ENCODE data around the gene PCGF2. TPM values are rescaled to one million over a fixed set of nuclear protein-coding genes. Genes with fewer than 3 reads are reported as not detected.

Gene PCGF2
- total and polyA plus RNA-seq, 2 of the 8 experiments (the other 6 are each of a cell fraction or from before 2014, with no cell fraction given), result 42.1 to 93.3 TPM

- H3K4me3 ChIP-seq (ENCODE audit: extremely low read depth in 1 of 4, insufficient read depth in 2 of 4, low read depth in 3 of 4, low read length in 4 of 4), result no peak overlapping the region
- no peak overlapping the region for H3K14ac ChIP-seq (ENCODE audit: insufficient read length)
- H3K36me3 ChIP-seq (ENCODE audit: control insufficient read depth in 2 of 4, insufficient read depth in 4 of 4, low read length in 3 of 4), result no peaks in the 10 kb centered on the region
- H2AK5ac ChIP-seq (ENCODE audit: low read depth, low read length), result no peak overlapping the region
- no peak overlapping the region for H3K4me2 ChIP-seq (ENCODE audit: insufficient read depth in 1 of 2, low read depth in 2 of 2, low read length in 2 of 2)
- no peak for FAIRE-seq
- H3K4me1 ChIP-seq (replicated peaks in 1 of 4; ENCODE audit: control insufficient read depth in 3 of 4, insufficient read depth in 4 of 4, low read length in 3 of 4), result no peaks in the 10 kb centered on the region
- H2BK20ac ChIP-seq (ENCODE audit: low read length), result no peak overlapping the region
- peaks cover 0 to 10% (median 3%) of the 10 kb centered on the region in 4 experiments; a peak in 2 of 7 replicates for H3K27me3 ChIP-seq (replicated peaks in 1 of 4; ENCODE audit: control insufficient read depth in 3 of 4, extremely low read depth in 1 of 4, insufficient read depth in 3 of 4, low read length in 3 of 4)
- no peaks in the 10 kb centered on the region for H3K79me1 ChIP-seq (ENCODE audit: low read depth, low read length)
- CTCF ChIA-PET (ENCODE audit: partially characterized antibody), result interaction anchor here (0.7 to 14.5 kb wide), 10 partner anchors 6 to 58 kb away, joined by 3 to 141 read pairs (median 4); no protein-coding TSS in a partner anchor
- no peak overlapping the region for H2BK15ac ChIP-seq (ENCODE audit: low read length)
- WGBS, 2 experiments (ENCODE audit: extremely low coverage in 1 of 2, insufficient coverage in 1 of 2, insufficient read length in 1 of 2, insufficient replicate concordance in 2 of 2, low coverage in 1 of 2, low lambda C conversion rate in 2 of 2, missing lambda C conversion rate in 1 of 2), result 87% methylated on average over 5 of the region's 5 CpGs; no CpG with 5 or more reads in 1 of the 2 experiments
- H3K18ac ChIP-seq (ENCODE audit: extremely low read depth, low read length), result no peak overlapping the region
- H3K23me2 ChIP-seq (ENCODE audit: low read depth, low read length), result no peaks in the 10 kb centered on the region
- H4K5ac ChIP-seq (ENCODE audit: insufficient read length, low read depth, low read length), result no peak overlapping the region
- no peak overlapping the region for H2BK12ac ChIP-seq (ENCODE audit: low read depth, low read length)
- no peaks in the 10 kb centered on the region for H3K9me3 ChIP-seq (ENCODE audit: insufficient read depth in 2 of 2, low read depth in 1 of 2, low read length in 1 of 2)
- H4K91ac ChIP-seq (replicated peaks; ENCODE audit: insufficient read length, low read length), result no peak overlapping the region
- H4K20me1 ChIP-seq (replicated peaks in 1 of 2; ENCODE audit: control insufficient read depth in 1 of 2, insufficient read depth in 2 of 2, low read length in 2 of 2), result no peaks in the 10 kb centered on the region
- no peaks in the 10 kb centered on the region for H3K79me2 ChIP-seq (ENCODE audit: control insufficient read depth in 1 of 2, insufficient read depth in 2 of 2, low read length in 2 of 2)
- H3K23ac ChIP-seq (ENCODE audit: insufficient read length), result no peak overlapping the region
- no peak for DNase-seq (ENCODE audit: low read depth in 1 of 2, low spot score in 2 of 2)
- H2BK120ac ChIP-seq (replicated peaks; ENCODE audit: low read depth, low read length), result no peak overlapping the region
- H2AFZ ChIP-seq (ENCODE audit: low read length), result no peak overlapping the region
- no peak overlapping the region for H3K27ac ChIP-seq (ENCODE audit: low read depth, low read length)
- no peak overlapping the region for H3K4ac ChIP-seq (replicated peaks; ENCODE audit: insufficient read length, low read depth, low read length)
- H3K9ac ChIP-seq (replicated peaks in 1 of 4; ENCODE audit: extremely low read depth in 1 of 4, low read depth in 3 of 4, low read length in 3 of 4), result no peak overlapping the region
- no peak overlapping the region for H3K56ac ChIP-seq (replicated peaks; ENCODE audit: insufficient read length, low read depth, low read length)
- no peak overlapping the region for H2BK5ac ChIP-seq (ENCODE audit: low read depth, low read length)
- no peak overlapping the region for H4K8ac ChIP-seq (ENCODE audit: extremely low read depth, insufficient read depth, low read length)
- POLR2A ChIA-PET (ENCODE audit: partially characterized antibody), result interaction anchor here (0.6 to 1.3 kb wide), 3 partner anchors 10 to 196 kb away, joined by 3 to 4 read pairs (median 3); no protein-coding TSS in a partner anchor
- TF ChIP-seq GABPA (IDR thresholded peaks at IDR 0.05; ENCODE audit: borderline replicate concordance, insufficient read depth, low read length) (no peak), SP2 (IDR thresholded peaks at IDR 0.05; ENCODE audit: low read length) (no peak), RNF2 (IDR thresholded peaks at IDR 0.05; ENCODE audit: borderline replicate concordance, low read depth, low read length, missing control alignments, poor library complexity, severe bottlenecking) (no peak), EP300 (IDR thresholded peaks at IDR 0.05; ENCODE audit: borderline replicate concordance in 1 of 2, low read depth in 2 of 2, low read length in 2 of 2) (no peak), RBBP5 (IDR thresholded peaks at IDR 0.05; ENCODE audit: borderline replicate concordance, low read depth, low read length) (no peak), BCL11A (IDR thresholded peaks at IDR 0.05; ENCODE audit: low read depth in 2 of 2, low read length in 2 of 2) (no peak), EGR1 (IDR thresholded peaks at IDR 0.05; ENCODE audit: borderline replicate concordance, low read depth, low read length) (no peak), SIN3A (conservative IDR thresholded peaks at IDR 0.05 in 1 of 2, IDR thresholded peaks at IDR 0.05 in 1 of 2; ENCODE audit: low read depth in 1 of 2, low read length in 2 of 2) (no peak), RFX5 (IDR thresholded peaks at IDR 0.05; ENCODE audit: borderline replicate concordance, low read depth, low read length) (no peak), CTCF (IDR thresholded peaks at IDR 0.05; ENCODE audit: control extremely low read depth in 1 of 3, insufficient read depth in 1 of 3, low read depth in 1 of 3, low read length in 3 of 3) (no peak)
Measured at GRCh38 chr17:38687286-38687685, 60.9 kb downstream of the PCGF2 start.
